GM19023 (cell line): Measurements from ENCODE around the gene GRB14.

Experiments
- ATAC-seq: cut with Tn5 transposase; IDR thresholded peaks from one replicate; pipeline ENCODE4 v1.9.1; 2021; ENCODE audit warnings: mild to moderate bottlenecking, moderate library complexity; ENCODE audit not compliant: unreplicated experiment

GRB14 gene

DNA sequence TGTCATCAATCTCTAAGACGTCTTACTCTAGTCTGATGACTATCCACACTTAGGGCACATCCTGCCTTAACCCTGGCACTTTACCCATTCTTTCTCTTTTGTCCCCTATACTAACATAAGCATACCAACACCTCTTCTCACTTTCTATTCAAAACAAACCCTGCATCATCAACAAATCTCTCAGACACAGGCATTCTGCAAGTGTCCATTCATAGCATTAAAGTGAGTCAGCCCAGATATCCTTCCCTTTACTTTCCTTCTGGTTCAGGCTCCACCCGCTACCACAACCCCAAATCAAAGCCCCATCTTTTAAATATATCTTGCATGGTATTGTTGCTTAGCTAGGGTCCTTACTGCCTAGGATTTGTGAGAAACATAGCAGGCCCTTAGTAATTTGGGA, 3.8 kb downstream of the GRB14 start:
- no peak for ATAC-seq

DNA sequence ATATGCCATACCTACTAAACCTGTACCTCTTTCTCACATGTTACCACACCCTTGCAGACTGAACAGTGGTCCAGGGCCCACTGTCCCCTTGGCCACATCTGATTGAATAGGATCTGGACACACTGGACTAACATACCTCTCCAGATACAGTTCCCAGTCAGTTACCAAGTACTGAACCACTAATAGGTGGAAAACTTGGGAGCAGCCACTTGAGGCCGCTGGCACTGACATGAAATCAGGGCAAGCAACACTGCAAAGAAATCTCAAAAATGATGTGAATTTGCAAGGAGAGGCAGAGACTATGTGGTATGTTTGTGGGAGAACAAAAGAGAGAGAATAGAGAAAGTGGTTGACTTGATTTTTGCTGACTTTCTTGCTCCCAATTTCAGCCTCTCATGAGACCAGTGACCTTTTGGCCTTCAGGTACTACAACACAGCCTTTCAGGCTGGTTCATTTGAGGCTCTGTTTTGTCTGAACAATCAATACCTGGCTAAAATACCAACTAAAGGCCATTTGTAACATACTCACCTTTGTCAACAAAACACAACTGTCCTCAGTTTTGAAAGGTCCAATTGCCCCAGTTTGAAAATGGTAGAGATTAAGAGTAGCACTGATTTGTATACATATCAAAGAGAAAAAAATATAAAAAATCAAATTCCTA, 7.8 kb downstream of the GRB14 start:
- no peak for ATAC-seq

DNA sequence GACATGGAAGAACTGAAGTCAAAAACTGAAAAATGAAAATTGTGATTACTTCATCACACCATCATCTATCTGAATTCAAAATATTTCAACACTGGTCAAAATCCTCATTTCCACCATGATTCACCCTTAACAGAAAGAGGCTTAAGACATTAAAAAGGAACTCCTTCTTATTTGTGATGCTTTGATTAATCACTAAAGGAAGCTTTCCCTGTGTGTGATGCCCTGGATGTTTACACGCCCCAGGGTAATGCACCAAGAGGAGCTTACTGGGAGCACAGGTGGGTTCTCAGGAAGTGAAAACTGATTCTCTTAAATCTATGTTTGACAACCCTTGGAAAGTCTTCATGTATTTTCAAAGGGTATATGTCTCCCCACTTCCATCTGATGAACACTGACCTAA, 11.5 kb downstream of the GRB14 start:
- ATAC-seq = no peak

DNA sequence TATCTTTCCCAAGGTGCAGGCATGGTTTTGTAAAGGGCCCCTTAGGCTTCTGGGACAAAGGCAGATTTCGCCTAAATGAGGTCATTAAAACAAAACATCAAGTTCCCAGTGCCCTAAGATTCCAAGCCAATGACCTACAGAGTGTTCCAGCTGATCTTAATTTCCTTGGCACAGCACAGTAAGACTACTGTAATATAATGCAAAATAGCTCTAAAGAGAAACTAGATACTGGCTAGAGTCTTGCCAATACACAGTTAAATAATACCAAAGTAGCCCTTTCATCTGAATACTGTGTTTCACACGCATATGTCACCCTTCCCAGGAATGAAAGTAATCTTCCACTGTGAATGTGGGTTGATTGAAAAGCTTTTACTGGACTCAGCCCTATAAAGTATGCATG, 14.7 kb downstream of the GRB14 start:
- ATAC-seq = no peak

DNA sequence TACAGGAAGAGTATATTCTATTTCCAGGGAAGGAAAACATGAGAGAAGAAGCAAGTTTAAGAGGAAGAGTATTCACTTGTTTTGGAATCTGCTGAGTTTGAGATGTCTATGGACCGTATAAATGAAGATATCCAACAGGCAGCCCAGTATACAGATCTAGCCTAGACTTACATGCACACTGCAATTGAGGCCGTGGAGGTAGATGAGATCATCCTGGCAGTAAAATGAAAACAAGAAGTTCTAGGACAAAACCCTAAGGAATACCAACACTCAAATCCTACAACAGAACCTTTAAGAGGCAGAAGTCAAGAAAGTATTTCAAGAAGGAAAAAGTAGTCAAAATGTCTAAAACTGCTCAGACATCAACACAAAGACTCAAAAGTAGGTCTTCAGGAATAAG, 16.0 kb downstream of the GRB14 start:
- ATAC-seq = no peak

DNA sequence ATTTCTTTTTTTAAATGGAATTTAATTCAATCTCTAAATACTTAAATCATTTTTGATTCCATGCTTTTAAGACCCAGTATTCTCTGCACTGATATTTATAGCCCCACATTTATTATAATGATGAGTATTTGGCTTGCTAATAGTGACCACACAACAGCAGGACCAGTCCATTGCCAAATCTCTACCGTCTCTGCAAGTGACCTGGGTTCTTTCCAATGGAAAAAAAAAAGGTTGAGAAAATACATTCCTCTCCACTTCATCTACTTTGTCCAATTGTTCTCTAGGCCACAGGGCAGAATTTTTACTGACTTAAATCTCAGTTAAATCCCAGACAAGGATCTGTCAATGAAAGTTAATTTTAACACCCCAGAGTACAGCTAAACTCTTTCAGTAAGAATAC, 20.5 kb downstream of the GRB14 start:
- ATAC-seq = no peak

DNA sequence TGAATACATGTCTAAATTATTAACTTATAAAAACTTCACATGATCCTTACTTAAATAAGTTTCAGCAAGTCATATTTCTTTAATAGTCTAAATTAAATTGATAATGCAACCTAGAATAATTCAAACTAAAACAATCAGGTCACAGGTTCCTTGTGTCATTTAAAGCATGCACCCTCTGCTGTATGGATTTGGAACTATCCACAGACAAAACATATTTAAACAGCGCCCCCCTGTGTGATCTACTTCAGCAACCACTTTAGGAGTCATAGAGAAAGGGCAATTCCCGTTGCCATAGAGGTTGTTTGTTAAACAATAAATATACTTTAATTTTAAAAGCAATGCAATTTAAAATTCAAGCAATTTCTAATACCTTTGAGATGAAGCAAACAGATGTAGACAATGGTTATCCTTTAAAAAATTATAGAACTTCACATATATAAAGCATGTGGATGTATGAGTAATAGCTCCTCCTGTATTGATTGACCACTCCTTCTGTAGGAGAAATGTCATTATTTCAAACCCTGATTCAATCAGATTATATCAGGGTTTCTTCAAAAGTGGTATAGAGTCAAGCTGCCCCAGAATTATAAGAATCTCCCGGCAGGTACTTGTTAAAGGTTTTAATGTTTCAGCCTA, 21.2 kb downstream of the GRB14 start:
- peak; percentile 98 for ATAC-seq

DNA sequence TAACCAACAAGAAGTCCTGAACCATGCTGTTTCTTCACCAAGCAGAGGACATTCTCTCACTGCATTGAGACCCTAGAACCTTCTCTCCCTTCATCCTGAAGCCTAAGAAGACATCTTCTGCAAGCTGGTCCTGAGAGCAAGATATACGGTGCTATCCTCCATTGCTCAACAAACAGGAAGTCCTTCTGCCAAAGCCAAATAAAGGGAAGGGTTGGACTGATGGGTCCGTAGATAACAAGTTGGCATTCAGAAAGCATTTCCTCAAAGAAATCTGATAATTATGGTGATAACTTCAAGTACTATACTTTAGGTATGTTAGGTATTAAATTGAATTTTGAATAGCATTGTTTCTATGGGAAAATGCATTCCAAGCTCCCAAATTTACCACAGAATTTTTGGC, 23.3 kb downstream of the GRB14 start:
- ATAC-seq = no peak

DNA sequence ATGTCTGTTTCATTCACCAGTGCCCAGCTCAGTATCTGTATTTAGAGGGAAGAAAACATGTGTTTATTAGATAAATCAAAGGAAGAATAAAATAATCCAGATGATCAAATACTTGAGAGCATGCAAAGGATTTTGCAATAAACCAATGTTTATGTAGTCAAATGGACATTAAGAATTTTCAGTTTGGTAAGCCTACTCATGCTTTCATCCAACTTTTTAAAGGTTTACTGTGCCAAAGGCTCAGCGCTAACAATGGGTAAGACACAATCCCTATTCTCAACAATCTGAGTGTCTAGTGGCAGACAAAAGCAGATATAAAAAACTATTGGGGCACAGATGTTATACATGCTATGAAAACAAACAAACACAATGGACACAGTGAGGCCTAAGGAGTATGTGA, 26.3 kb downstream of the GRB14 start:
- no peak for ATAC-seq

DNA sequence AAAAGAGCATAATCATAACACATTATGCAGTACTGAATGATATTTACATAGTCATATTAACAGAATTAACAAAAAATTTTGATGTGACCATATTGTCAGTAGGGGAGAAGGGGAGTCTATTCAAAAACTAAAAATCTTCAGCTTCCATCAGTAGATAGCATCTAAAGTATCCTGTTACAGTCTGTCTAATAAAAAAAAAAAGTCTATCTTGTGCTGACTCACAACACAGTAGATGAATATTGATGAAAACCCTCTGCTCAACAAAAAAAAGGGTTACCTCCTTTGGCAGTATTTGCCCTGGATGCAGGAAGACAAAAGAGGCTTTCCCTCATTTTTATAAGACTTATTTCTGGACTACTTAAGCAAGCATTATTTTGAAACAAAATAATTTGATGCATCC, 27.3 kb downstream of the GRB14 start:
- no peak for ATAC-seq

DNA sequence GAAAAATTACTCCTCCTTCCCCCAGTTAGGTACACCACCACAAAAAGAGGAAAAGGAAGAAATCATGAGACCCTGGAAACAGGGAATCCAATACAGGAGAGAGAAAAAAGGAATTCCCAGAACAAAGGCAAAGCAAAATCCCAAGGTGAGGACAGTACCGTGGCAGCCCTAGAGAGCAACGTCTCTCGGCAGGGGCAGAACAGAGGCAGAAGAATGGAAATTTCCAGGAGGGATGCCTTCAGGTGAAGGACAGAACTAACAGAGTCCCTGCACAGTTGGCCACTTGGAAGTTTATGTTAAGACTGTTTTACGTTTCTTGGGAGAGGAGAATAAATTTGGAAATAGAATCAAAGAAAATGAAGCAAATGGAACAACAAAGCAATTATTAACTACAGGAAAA, 27.7 kb downstream of the GRB14 start:
- ATAC-seq = no peak

DNA sequence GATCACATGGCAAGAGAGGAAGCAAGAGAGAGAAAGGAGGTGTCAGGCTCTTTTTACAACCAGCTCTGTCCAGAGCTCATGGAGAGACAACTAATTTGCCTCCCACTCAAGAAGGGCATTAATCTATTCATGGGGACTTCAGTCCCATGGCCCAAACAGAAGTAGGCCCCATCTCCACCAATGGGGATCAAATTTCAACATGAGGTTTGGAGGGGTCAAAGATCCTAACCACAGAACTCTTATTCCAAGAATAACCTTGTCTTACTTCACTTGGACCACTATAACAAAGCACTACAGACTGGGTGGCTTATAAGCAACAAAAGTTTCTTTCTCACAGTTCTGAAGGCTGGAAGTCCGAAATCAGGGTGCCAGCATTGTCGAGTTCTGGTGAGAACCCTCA, 31.8 kb downstream of the GRB14 start:
- ATAC-seq = no peak

DNA sequence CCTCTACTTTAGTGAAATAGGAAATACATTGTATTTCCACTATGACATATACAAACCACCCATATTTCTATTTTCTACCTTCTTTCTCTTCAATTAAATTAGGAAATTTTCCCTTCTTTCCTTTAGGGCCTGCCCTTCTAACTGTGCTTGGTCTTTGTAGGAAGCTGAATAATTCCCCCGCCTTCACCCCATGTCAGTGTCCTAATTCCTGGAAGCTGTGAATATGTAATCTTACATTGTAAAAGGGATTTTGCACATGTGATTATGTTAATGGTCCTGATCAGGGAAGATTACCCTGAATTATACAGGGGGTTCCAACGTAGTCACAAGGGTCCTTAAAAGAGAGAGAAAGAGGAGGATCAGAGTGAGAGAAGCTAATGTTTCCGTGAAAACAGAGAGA, 40.2 kb downstream of the GRB14 start:
- ATAC-seq = no peak

DNA sequence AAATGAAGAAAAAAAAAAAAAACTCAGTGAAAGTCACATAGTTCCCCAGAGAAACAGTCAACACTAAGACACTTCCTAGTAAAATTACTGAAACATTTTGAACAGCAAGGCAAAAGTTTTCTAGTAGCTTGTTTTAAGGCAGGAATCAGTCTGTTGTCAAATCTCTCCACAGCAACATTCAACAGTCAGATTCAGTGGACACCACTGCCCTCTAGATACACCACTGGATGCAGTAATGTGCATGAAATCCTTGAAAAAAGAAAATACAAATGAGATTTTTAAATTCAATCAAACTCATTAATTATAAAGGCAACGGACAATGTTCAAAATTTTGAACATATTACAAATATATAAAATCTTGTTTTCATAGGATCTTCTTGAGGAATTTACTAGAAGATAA, 46.4 kb downstream of the GRB14 start:
- ATAC-seq = no peak

DNA sequence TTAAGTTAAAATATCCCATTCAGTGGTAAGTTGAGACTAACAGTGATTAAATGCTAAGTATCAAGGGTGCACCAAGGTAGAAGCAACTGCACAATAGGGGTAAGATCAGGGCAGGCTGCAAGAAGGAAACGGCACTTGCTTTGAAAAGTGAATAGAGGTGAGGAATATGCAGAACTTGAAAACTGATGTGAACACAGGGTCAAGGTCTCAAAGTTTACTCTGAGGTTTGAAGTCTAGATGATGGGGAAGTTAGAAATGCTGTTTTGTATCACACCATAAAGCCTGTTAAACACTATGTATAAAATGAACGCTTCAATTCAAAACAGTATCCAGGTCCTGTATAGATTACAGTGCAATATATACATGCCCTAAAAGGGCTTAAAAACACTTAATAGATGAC, 50.8 kb downstream of the GRB14 start:
- ATAC-seq = no peak

DNA sequence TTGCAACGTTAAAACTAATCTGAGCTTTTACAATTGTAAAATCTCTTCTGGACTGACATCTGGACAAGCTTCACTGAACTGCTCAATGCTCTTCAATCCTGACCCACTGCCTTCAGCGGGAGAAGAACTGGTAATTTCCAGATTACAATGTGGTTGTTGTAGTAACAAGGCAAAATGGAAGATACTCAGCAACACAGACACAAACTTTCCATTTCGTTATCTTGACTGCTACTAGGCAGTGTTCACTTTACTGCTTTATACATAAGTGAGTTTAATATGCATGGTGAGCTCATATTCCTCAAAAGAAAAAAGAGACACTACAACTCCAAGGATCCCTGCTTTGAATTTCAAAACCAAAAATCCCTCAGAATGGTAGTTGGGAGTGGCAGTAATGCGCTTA, 51.9 kb downstream of the GRB14 start:
- ATAC-seq = no peak

DNA sequence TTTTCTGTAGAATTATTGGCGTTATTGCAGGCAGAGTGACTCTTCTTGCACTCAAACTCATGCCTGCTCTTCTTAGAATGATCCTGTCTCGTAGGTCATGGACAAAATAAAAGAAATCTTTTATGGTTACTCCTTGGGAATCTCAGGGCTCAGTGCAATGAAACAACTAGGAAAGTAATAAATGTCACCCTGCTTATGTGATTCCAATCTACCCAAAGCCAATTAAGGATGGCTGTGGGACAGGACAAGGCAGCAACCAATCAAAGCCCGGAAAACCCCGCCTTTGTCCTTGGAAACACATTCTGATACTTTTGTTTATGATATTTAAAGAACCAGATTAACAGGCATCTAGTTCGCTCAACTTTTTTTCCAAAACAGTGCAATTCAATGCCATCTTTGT, 53.0 kb downstream of the GRB14 start:
- no peak for ATAC-seq

DNA sequence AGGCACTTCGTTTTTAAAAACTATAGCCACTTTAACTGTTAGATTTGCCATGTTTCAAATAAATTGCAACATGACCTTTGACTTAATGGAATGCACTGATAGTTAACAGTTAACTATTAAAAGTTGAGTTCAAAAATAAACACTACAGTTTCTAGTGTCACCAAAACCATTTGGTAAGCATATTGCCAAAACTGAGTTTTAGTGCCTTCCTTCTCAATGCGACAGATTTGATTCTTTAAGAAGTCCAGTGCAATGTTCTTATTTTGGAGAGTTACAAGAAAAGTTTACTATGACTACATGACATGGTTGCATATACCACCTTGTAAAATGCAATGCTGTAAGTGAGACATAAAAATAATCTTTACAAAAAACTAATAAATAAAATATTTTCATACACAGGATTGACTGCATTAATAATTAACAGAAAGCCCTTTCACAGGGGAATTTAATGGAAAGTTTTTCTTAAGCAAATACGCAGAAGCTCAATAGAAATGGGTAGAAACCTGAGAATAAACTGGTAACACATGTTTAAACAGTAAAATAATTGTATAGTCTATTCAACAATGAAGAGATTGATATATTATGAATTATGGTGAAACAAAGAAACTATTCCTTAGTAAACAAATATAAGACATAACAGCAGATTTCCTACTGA, 53.8 kb downstream of the GRB14 start:
- ATAC-seq = no peak

DNA sequence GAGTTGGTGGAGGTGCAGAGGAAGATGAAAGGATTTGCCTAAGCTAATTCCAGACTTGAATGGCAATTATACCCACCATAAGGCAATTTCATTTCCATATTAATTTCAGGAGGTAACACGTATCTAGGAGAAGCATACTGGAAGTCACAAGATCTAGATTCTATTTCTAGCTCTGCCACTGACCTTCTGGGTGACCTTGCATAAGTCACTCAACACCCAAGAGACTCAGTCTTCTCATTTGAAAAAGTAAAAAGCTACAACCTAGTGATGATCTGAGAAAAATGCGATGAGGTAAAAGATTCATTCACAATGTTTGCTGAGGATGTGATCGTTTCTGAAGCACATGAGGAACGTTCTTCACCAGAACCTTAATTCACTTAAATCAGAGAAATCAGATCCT, 55.9 kb downstream of the GRB14 start:
- ATAC-seq = no peak

DNA sequence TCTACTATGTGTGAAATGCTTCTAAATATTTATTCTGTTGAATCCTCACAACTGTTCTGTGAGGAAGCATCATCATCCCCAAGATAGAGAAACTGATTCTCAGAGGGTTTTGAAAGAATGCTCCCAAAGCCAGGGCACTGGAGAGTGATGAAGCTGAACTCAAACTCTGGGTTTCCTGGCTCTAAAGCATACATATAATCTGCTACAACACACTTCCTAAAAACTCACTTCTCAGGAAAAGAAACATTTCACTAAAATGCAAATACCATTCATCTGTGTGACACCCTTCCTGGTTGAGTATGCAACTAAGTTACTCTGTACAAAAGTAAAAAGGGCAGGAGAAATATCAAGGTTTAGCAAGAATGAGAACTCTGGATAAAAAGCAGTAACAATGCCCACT, 58.6 kb downstream of the GRB14 start:
- ATAC-seq = no peak

DNA sequence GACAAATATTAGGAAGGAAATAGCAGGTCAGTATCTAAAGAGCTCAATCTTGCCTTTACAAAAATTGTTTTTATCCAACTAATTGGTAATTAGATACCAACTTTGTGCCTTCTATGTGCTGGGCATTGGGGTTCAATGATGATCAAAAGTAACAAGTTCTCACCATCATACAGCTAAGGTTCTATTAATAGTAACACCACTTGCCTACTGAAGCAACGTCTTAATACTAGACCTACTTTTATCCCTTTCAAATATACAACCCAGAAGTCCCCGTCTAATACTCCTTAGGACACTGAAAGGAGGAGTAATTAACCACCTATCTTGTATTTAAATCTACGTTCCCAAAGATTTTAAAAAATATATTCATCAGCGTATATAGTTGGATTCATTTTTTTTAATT, 59.3 kb downstream of the GRB14 start:
- no peak for ATAC-seq

DNA sequence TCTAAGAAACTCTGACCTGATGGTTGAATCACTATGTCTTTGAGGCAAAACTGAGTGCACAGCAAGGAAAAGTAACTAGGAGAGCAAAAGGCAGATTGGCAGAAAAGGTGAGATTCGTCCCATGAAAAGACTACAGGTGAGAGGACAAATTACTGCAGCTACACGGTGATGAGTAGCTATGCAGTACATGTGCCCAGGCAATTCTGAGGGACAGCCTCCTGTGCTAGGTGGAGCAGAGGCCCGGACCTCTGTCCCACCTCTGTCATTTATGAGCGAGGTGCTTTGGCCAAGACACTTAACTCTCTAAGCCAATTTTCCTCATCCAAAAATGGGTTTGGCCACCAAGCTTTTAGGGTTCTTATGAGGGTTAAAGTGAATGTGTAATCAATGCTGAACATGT, 59.9 kb downstream of the GRB14 start:
- ATAC-seq = no peak

DNA sequence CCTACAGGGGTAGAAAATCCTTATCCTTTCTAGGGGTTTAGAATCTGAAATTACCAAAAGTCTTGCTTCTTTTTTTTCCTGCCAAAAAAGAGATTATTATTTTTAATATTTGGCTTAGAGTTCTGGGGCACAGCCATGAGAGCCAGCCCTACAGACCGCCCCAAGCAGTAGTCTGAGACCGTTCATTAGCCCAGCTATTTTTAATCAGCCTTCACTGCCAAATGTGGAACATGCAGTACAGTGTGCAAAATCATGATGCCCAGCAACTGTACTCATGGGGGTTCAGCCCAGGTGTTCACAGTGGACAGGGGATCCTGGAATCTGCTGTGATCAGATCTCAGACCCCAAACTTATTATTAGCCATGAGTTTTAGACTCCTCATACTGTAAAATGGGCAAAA, 60.4 kb downstream of the GRB14 start:
- no peak for ATAC-seq
